ENCODE measurements around the gene CCDC97.
A peak's percentile ranks its signal among the peaks of the same experiment; 100 is the strongest.

CCDC97 gene

DNA sequence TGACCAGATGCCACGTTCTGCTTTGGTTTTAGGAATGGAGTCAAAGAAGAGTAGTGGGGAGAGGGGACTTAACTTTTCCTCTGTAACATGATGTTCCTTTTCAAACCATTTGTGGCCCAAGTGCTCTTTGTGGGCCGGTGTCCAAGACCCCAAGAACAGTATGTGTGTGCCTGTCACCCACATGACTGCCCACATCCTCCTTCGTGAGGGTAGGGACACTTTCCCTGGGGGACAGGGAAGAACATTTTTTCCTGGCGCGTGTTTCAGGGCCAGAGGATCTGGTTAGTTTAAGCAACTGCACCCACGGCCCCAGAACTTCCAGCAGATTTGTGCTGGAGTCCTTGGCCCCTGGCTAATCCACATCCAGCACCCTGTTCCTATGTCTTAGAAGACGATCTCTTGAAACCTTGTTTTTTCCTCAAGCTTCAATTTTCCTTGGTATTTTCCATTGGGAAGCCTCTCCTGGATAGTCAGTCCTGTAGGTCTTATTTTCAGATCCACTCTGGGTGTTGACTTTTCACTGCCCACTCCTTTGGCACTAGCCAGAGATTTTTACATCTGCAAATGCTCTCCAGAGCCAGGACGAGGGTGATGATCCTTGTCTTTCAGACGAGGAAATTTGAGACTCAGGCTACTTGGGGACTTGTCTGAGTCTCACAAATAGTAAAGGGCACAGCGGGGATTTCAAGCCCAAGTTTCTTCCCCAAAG is 10.8 kb upstream of the CCDC97 start:
- no peak for DNase-seq

- no peak for DNase-seq
Measured at GRCh38 chr19:41299755-41300089, 10.2 kb upstream of the CCDC97 start.

- DNase-seq, result no peak
Measured at GRCh38 chr19:41300555-41300954, 9.4 kb upstream of the CCDC97 start.

GRCh38 chr19:41302624-41303351 is 7.2 kb upstream of the CCDC97 start:
- DNase-seq, result no peak

DNA sequence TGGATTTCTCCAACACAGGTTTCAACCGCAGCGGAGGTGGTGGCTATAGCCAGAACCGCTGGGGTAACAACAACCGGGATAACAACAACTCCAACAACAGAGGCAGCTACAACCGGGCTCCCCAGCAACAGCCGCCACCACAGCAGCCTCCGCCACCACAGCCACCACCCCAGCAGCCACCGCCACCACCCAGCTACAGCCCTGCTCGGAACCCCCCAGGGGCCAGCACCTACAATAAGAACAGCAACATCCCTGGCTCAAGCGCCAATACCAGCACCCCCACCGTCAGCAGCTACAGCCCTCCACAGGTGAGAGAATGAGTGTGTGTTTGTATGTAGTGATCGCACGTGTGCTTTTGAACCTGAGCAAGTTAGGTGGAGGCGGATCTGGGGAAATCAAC is 6.0 kb upstream of the CCDC97 start:
- no peak for DNase-seq

DNA sequence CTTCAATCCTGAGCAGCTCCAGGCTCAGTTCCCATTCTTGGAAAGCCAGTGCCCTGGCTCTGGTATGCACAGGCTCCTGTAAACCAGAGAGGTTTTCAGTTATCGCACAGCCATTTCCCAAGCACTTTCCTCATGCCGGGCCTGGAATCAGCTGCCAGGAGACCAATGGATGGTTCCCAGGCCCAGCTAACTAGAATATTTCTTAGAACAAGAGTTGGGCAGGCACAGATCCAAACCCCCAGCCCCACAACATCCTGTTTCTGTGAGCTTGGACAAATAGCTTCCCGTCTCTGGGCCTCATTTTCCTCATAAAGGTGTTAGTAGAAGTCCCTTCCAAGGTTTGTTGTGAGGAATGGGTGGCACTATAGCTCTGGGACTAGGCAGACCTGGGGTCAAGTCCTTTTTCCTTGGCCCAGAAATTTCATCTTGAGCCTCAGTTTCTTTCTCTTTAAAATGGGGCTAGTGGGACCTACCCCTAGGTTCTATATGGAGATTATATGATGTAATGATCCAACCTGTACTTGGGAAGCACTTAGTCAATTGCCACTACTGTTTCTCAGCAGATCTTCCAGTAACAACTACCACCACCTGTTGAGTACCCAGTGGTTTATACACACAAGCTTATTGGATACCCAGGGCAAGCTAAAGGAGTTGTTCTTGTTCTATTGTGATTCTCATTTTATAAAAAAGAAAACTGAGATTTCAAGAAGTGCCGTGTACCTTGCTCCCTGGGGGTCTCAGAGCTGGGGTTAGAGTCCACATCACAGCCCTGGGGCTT is 5.1 kb upstream of the CCDC97 start:
- DNase-seq, result no peak

DNA sequence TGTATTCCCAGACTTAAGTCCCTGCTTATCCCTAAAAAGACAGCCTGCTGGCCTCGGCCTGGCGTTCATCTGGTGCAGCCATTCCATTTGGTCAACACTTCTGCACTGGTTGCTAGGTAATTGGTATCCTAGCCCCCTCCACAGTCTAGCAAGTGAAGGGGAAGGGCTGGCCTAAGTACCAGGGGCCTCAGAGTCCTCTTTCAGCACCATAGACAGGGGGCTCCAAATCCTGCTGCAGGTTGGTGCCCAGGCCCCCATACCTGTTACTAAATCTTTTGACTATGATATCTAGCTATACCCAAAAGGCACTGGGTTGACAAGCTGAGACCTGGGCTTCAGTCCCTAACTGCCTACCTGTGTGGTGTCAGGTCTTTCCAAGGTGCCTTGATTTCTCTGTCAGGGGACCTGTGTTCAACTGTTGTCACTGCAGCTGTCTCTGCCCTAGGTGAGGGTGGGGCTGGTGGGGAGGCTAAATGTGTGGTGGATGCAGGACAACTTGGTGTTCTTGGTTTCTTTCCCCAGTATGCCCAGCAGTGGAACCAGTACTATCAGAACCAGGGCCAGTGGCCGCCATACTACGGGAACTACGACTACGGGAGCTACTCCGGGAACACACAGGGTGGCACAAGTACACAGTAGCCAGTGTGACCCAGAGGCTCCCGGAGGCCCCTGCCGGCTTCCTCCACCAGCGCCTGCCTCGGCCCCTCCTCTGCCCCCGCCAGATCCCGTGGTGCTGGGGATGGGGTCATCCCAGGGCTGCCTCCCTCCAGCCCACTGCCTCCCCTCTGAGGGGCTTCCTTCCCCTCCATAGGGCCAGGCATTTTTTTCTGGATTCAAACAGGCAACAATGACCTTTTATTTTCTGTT is 3.8 kb upstream of the CCDC97 start:
- no peak for DNase-seq

DNA sequence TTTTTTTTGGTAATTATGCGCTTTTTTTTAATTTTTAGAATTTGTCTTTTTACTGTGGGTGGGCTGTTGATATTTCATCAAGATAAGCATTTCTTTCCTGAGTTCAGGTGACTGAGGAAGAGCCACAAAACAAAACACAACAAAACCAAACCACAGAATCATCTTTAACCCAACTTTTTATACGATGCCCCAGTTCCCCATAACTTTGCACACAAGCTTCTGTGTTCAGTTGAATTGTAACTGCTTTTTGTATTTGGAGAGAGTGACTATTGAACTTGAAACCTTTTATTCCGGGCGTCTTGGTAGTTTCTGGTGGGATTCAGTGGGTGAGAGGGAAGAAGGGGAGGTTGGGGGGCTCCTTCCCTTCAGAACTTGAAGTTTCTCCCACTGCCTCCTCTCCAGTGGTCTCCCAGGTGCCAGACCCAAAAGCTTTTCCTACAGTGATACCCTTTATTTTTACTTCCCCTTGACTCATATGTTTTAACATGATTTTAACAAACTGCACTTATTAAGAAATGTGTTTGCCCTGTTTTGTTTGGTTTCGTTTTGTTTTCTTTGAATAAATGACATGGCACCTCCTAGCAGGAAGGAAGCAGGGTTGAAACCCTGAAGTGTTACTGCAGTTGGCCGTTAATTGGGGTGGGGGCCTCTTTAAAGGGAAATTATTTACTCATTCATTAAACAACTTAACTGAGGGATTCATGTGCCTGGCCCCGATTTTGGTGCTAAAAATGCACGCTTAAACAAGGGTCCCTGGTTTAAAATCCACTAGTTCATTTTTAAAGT is 2.7 kb upstream of the CCDC97 start:
- no peak for DNase-seq

DNA sequence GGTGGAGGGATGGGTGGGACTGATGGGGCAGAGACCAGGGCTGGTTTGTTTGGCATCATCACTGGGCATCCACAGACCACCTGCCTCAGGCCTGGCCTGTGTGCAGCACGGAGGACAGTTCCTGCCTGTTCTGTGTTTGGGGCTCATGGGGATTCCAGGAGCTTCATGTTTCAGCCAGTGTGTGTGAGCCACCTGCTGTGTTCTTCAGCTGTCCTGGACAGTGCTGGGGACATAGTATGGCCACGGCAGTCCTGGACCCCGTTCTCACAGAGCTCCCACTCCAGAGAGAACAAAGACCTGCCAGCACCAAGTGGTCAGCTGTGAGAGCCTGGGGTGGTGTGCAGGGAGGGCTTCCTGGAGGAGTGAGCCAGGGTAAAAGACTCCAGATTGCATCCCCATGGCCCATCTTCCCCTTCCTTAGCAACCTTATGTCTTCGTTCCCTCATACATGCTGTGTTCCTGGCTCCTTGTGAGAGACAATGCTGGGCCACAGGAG is 2.0 kb upstream of the CCDC97 start:
- DNase-seq, result no peak

GRCh38 chr19:41308450-41309179 is 1.4 kb upstream of the CCDC97 start:
- peak; percentile 45 for DNase-seq

GRCh38 chr19:41309180-41310032 is 566 bp upstream of the CCDC97 start:
- no peak for DNase-seq

GRCh38 chr19:41311072-41311471 is 1.1 kb downstream of the CCDC97 start:
- no peak for DNase-seq

- DNase-seq, result no peak
Measured at GRCh38 chr19:41311613-41312012, 1.6 kb downstream of the CCDC97 start.

DNA sequence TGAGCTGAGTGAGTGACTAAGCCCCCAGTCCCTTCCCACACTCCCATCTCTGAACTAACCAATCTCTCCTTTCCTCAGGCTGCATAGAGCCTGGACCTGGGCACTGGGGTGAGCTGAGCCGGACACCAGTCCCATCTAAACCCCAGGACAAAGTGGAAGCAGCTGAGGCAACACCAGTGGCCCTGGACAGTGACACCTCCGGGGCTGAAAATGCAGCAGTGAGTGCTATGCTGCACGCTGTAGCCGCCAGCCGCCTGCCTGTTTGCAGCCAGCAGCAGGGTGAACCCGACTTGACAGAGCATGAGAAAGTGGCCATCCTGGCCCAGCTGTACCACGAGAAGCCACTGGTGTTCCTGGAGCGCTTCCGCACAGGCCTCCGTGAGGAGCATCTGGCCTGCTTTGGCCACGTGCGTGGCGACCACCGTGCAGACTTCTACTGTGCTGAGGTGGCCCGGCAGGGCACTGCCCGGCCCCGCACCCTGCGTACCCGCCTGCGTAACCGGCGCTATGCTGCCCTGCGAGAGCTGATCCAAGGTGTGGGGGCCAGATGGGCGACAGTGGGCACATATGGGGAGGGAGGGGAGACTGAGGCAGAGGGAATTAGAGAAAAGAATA is 6.4 kb downstream of the CCDC97 start:
- no peak for DNase-seq

- no peak for DNase-seq
Measured at GRCh38 chr19:41318696-41319499, 8.9 kb downstream of the CCDC97 start.

DNA sequence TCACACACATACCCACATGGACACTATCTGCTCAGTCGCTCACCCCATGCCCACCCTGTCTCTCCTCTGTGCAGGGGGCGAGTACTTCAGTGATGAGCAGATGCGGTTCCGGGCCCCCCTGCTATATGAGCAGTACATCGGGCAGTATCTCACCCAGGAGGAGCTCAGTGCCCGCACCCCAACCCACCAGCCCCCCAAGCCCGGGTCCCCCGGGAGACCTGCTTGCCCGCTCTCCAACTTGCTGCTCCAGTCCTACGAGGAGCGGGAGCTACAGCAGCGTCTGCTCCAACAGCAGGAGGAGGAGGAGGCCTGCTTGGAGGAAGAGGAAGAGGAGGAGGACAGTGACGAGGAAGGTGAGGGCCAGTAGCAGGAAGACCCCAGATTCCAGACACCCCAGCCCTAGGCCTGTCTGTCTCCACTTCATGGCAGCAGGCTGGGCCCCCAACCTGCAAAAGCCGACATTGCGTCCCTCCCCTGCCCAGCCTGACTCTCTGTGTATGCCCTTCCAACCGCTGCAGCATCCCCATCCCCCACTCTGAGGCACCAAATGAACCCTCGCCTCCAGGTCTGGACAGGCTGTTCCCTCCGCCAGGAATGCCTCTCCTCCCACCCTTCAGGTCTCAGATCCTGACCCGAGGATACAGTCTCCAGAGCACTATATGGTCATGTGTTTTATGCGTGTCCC is 9.7 kb downstream of the CCDC97 start:
- no peak for DNase-seq

GRCh38 chr19:41320185-41320518 is 10.2 kb downstream of the CCDC97 start:
- no peak for DNase-seq

DNA sequence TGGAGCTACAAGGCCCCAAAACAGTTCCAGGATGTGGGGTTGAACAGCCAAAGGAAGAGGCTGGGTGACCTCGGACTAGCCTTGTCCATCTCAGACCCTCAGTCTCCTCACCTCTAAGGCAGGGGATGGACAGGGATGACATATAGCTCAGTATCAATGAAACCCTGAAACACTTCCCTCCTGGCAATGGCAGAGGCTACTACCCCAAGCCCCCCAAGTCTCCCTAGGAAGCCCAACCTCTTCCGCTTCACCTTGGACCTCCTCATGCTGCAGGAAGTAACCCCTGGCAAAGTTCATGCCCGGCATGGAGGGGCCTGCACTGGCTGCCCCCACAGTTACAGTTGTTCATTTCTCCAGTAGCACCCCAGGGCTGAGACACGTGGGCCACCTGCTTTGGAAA is 10.6 kb downstream of the CCDC97 start:
- no peak for DNase-seq
